ENCODE data around the gene PGPEP1.

Gene PGPEP1

DNA sequence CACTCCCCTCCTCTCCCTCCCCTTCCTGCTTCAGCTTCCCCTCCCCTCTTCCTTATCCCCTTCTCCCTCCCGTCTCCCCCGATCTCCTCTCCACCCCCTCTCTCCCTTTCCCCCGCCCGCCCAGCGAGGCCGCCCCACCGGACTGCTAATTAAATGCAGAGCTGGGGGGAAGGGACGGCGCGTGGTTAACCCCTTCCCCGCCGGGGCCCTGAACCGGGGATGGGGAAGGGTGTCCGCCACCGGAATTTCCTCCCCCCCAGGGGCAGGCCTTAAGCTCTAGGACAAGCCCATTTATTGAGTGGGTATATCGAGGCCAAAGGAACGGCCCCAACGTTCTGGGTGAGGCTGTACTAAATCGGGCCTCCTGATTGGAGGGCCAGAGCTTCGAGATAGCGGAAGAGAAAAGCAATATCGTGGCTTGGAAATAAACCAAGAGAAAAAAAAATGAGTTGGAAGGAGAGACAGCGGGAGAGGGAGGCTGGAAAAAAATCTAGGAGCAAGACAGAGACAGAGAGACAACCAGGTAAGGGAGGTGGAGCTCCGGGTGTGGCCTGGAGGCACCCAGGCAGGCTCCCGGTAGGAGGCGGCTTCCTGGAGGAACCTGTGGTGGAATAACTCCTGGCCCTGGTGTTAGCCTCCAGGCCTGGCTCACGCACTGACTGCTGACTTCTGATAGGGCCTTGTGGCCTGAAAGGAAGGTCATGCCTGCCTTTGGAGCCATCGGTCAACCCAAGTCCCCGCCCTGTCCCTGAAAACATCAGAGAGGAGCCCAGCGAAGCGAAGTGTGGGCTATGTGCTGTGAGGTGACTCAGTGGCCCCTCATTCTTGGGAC is 47.4 kb upstream of the PGPEP1 start:
- H3K4me2 ChIP-seq, result peak overlapping the region; percentile 94
- no peaks in the 10 kb centered on the region for H4K20me1 ChIP-seq (ENCODE audit: insufficient read depth)
- H3K36me3 ChIP-seq (ENCODE audit: insufficient read depth), result no peaks in the 10 kb centered on the region
- no peak overlapping the region for H3K4me3 ChIP-seq (IDR thresholded peaks at IDR 0.05; ENCODE audit: insufficient read depth, low read depth, low read length)
- TF ChIP-seq, protein P1, sequence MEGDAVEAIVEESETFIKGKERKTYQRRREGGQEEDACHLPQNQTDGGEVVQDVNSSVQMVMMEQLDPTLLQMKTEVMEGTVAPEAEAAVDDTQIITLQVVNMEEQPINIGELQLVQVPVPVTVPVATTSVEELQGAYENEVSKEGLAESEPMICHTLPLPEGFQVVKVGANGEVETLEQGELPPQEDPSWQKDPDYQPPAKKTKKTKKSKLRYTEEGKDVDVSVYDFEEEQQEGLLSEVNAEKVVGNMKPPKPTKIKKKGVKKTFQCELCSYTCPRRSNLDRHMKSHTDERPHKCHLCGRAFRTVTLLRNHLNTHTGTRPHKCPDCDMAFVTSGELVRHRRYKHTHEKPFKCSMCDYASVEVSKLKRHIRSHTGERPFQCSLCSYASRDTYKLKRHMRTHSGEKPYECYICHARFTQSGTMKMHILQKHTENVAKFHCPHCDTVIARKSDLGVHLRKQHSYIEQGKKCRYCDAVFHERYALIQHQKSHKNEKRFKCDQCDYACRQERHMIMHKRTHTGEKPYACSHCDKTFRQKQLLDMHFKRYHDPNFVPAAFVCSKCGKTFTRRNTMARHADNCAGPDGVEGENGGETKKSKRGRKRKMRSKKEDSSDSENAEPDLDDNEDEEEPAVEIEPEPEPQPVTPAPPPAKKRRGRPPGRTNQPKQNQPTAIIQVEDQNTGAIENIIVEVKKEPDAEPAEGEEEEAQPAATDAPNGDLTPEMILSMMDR (conservative IDR thresholded peaks at IDR 0.05; ENCODE audit: low read depth, low read length), result no peak
- H3K9ac ChIP-seq, result peak overlapping the region; percentile 72
- H2AFZ ChIP-seq (ENCODE audit: low read depth), result peak overlapping the region; percentile 84
- 0 out of 2 replicates have a peak overlapping the region, but pooled peaks have one; percentile 61 for H3K27ac ChIP-seq
- no peaks in the 10 kb centered on the region for H3K27me3 ChIP-seq (ENCODE audit: insufficient read depth, low read depth)
- H3K4me1 ChIP-seq (ENCODE audit: low read depth, poor library complexity, severe bottlenecking), result peaks cover 30% of the 10 kb centered on the region
- H3K79me2 ChIP-seq (ENCODE audit: insufficient read depth, low read depth), result no peaks in the 10 kb centered on the region

DNA sequence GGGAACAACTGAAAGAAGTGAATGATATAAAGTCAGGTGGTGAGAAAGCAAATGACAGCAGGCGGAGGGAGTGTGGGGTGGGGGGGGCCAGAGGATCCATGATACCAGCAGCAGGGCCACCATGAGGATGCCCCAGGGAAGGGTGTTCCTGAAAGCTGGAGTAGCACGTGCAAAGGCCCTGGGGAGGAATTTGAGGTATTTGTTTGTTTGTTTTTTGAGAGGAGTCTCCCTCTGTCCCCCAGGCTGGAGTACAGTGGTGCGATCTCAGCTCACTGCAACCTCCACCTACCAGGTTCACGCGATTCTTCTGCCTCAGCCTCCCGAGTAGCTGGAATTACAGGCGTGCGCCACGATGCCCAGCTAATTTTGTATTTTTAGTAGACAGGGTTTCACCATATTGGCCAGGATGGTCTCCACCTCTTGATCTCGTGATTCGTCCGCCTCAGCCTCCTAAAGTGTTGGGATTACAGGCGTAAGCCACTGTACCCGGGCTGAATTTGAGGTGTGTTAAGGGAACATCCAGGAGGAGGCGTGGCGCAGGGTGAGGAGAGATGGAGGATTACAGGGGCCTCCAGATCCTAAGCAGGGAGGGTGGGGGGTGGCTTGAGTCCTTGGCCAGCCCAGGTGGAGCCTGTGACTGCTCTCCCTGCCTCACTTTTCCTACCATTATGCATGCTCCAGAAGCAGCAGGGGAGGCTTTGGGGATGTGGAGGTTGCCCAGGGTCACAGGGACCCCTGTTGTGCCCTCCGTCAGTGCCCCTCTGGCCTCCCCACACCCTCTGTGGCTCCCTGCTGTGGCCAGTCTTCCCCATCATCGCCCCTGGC is 46.5 kb upstream of the PGPEP1 start:
- Histone ChIP-seq H2AFZ (ENCODE audit: low read depth) (no peak overlapping the region), H3K27ac (no peak overlapping the region), H3K4me2 (peak overlapping the region; percentile 94; the same call in 1 of the 2 replicates), H3K36me3 (ENCODE audit: insufficient read depth) (no peaks in the 10 kb centered on the region), H3K27me3 (ENCODE audit: insufficient read depth, low read depth) (no peaks in the 10 kb centered on the region), H4K20me1 (ENCODE audit: insufficient read depth) (no peaks in the 10 kb centered on the region), H3K4me1 (ENCODE audit: low read depth, poor library complexity, severe bottlenecking) (peaks cover 30% of the 10 kb centered on the region), H3K79me2 (ENCODE audit: insufficient read depth, low read depth) (no peaks in the 10 kb centered on the region), H3K4me3 (IDR thresholded peaks at IDR 0.05; ENCODE audit: insufficient read depth, low read depth, low read length) (no peak overlapping the region), H3K9ac (no peak overlapping the region)
- TF ChIP-seq, protein P1 (conservative IDR thresholded peaks at IDR 0.05; ENCODE audit: low read depth, low read length), result no peak

DNA sequence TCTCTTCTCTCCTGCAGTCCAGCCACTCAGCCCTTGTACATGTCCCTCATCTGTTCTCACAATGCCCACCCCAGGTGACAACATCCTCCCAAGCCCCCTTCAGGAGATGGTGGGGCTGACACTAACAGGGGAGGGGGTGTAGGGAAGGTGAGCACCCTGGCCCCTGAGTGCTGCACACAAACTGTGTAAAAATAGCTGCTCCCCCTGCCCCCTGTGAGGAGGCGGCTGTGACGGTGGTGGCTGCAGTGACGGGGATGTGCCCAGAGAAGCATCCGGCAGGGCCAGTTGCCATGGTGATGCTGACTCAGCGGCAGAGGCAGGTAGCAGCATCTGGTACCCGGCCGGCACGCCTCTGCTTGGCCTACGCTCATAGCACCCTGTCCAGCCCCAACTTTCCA is 45.9 kb upstream of the PGPEP1 start:
- H3K27ac ChIP-seq, result no peak overlapping the region
- TF ChIP-seq, protein P1 (conservative IDR thresholded peaks at IDR 0.05; ENCODE audit: low read depth, low read length), result no peak
- H2AFZ ChIP-seq (ENCODE audit: low read depth), result no peak overlapping the region
- H4K20me1 ChIP-seq (ENCODE audit: insufficient read depth), result no peaks in the 10 kb centered on the region
- no peaks in the 10 kb centered on the region for H3K36me3 ChIP-seq (ENCODE audit: insufficient read depth)
- H3K27me3 ChIP-seq (ENCODE audit: insufficient read depth, low read depth), result no peaks in the 10 kb centered on the region
- no peak overlapping the region for H3K4me3 ChIP-seq (IDR thresholded peaks at IDR 0.05; ENCODE audit: insufficient read depth, low read depth, low read length)
- peaks cover 29% of the 10 kb centered on the region for H3K4me1 ChIP-seq (ENCODE audit: low read depth, poor library complexity, severe bottlenecking)
- no peak overlapping the region for H3K4me2 ChIP-seq
- H3K9ac ChIP-seq, result no peak overlapping the region
- no peaks in the 10 kb centered on the region for H3K79me2 ChIP-seq (ENCODE audit: insufficient read depth, low read depth)

DNA sequence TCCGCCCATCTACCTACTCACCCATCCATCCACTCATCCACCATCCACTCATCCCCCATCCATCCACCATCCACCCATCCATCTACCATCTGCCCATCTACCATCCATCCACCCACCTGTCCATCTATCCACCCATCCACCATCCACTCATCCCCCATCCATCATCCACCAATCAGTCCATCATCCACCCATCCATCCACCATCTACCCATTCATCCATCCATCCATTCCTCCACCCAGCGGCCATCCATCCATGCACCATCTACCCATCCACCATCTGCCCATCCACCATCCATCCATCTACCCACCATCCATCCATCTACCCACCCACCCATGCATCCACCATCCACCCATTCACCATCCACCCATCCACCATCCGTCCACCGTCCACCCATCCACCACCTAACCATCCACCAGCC is 45.4 kb upstream of the PGPEP1 start:
- Histone ChIP-seq H3K27ac (no peak overlapping the region), H2AFZ (ENCODE audit: low read depth) (no peak overlapping the region), H3K4me1 (ENCODE audit: low read depth, poor library complexity, severe bottlenecking) (peaks cover 23% of the 10 kb centered on the region), H3K36me3 (ENCODE audit: insufficient read depth) (no peaks in the 10 kb centered on the region), H3K4me3 (IDR thresholded peaks at IDR 0.05; ENCODE audit: insufficient read depth, low read depth, low read length) (no peak overlapping the region), H3K79me2 (ENCODE audit: insufficient read depth, low read depth) (no peaks in the 10 kb centered on the region), H4K20me1 (ENCODE audit: insufficient read depth) (no peaks in the 10 kb centered on the region), H3K9ac (no peak overlapping the region), H3K27me3 (ENCODE audit: insufficient read depth, low read depth) (no peaks in the 10 kb centered on the region), H3K4me2 (no peak overlapping the region)
- TF ChIP-seq, protein P1 (conservative IDR thresholded peaks at IDR 0.05; ENCODE audit: low read depth, low read length), result no peak
